Muscle of leg (tissue), 9 donors: ENCODE data around the gene SCN1A. TPM values are rescaled to one million over a fixed set of nuclear protein-coding genes. Genes with fewer than 3 reads are reported as not detected.

Source experiments
- polyA plus RNA-seq, 8 donors: library from polyadenylated mRNA; unstranded; fragments of 120-200 nt; gene quantifications; one replicate each; pipeline versions ENCODE4 v1.2.1 to v1.2.3, GENCODE V29; 2013; ENCODE audit warnings: inconsistent platforms in 1 of 8, low replicate concordance in 1 of 8; ENCODE audit not compliant: insufficient read length in 8 of 8, insufficient read depth in 1 of 8
- total RNA-seq: library from RNA; stranded (reverse); fragments of 120-200 nt; gene quantifications from one replicate; pipeline ENCODE4 v1.2.4, GENCODE V29; 2013

SCN1A gene
- total and polyA plus RNA-seq, 9 donors: 0.03 to 0.26 (median 0.09) TPM; not detected in 1

Other genes with a start within 250 kb of the SCN1A start
- gene TTC21B, start 174.2 kb downstream of the SCN1A start, total RNA-seq: 25.5 TPM
- gene TTC21B, start 174.2 kb downstream of the SCN1A start, polyA plus RNA-seq: 10 to 100 TPM; 16.0 to 20.8 (median 17.8) TPM
- gene SCN9A, start 247.9 kb upstream of the SCN1A start, total RNA-seq: 5.2 TPM
- gene SCN9A, start 247.9 kb upstream of the SCN1A start, polyA plus RNA-seq: 1 to 10 TPM; 3.0 to 5.8 (median 3.7) TPM